ENCODE data around the gene WASF1.
"Not testable (repeated sequence)": the region's sequence is repeated elsewhere in the genome, so short reads cannot be mapped to it uniquely, and the experiment has no call there.

The WASF1 gene

DNA sequence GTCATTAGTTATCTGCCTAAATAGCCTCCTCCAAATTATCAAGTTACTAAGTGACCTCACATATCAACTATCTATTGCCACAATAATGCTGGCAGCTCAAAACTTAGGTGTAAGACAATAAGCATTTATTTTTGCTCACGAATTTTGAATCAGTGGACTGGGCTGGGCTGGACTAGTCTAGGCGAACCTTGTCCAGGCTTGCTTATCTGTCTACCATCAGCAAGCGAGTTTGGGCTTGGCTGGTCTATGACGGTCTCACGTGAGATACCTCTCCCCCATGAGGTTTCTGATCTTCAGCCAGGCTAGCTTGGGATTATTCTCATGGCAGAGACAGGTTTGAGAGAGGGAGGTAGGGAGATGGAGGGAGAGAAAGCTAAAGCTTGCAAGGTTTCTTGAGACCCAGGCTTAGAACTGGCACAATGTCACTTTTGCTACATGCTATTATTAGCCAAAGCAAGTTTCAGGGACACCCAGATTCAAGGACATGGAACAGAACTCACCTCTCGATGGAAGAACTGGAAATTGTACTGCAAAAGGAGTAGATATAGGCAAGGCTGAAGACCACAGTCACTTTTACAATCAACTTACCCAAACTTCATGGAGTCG, 80.9 kb downstream of the WASF1 start:
- in situ Hi-C loops (cut with MboI; ENCODE audit: low pct_unique_long_range_greater_than_20kb, low sequenced_read_pairs), result no loop called here
- DNase-seq, result no peak

DNA sequence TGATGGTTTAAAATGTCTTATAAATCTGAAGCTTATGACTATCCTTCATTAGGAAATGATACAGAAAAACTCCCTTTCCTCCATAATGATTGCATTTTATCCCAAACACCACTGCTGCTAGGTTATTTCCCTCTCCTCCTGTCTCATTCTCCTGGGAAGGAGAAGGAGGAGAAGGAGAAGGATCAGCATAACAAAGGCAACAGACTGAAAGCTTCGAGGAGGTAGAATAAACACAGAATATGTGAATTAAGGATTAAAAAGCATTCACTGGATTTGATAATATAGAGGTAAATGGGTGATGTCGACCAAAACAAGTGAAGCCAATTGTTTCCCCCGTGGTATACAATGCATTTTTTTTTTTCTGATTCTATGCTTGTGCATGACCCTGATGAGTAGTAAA, 82.0 kb downstream of the WASF1 start:
- DNase-seq, result no peak
- in situ Hi-C loops (cut with MboI; ENCODE audit: low pct_unique_long_range_greater_than_20kb, low sequenced_read_pairs), result no loop called here

DNA sequence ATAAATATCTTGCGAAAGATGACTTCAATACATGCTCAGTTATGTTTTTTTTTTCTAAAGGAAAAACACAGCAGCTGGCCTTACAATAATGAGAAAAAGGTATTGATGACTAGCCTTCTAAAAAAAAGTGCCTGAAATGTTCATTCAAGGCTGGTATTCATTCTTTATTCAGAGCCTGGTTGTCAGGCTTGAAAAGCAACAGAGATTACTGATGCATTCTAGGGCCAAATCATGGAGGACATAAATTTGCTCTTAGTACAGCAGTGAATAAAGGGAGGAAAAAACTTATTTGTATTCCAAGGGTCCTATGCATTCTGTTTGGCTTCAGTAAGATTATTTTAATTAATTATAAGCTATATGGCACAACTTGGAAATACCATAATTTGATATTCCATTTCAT, 83.5 kb downstream of the WASF1 start:
- no peak for DNase-seq
- in situ Hi-C loops (cut with MboI; ENCODE audit: low pct_unique_long_range_greater_than_20kb, low sequenced_read_pairs), result no loop called here

DNA sequence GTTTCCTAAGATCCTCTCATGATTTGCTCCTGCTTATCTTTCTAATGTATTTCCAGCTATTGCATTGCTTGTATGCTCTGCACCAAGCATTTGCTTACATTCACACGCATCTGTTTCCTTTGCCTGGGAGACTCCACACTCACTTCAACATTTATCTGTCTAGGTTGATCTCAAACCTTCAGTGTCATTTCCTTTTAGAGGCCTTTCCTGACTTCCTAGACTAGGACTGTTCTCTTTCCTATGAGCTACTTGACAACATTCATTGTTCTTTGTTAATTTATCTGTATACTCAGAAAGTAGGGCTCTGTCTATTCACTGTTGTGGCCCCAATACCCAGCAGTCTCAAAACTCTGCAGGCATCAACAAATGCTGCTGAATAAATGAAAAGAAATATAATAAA, 84.4 kb downstream of the WASF1 start:
- in situ Hi-C loops (cut with MboI; ENCODE audit: low pct_unique_long_range_greater_than_20kb, low sequenced_read_pairs), result no loop called here
- DNase-seq, result no peak

DNA sequence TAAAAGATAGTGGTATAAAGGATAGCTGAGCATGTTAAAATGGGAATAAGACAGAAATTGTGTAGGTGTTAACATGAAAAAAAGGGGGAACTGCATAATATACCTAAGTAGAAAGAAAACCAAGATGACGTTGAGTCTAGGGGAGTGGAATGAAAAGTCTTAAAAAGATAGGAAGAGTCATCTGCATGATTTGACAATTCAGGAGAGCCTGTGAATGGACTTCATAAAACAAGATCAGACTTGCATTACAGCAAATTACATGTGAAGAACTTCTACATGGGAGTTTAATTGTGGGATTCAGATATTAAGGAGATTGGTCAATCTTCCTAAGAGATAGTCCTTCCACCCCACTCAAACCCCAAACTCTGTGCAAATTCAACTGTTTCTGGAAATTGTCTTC, 85.5 kb downstream of the WASF1 start:
- in situ Hi-C loops (cut with MboI; ENCODE audit: low pct_unique_long_range_greater_than_20kb, low sequenced_read_pairs), result no loop called here
- no peak for DNase-seq

DNA sequence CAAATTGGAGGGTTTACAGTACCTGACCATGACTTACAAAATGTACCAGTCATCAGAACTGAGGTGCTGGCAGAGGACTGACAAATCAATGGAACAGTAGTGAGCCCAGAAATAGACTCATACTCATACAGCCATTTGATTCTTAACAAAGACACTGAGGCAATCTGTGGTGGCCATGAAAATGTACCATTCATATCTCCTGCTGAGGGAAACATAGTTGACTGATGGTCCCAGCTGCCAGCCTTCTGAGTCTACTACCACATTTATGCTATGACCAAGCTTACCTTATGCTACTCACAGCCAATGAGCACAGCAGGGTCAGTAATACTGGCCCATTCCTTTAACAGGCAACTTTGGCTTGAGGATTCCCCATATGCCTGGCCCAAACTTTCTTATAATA, 88.6 kb downstream of the WASF1 start:
- in situ Hi-C loops (cut with MboI; ENCODE audit: low pct_unique_long_range_greater_than_20kb, low sequenced_read_pairs), result no loop called here
- DNase-seq, result no peak

DNA sequence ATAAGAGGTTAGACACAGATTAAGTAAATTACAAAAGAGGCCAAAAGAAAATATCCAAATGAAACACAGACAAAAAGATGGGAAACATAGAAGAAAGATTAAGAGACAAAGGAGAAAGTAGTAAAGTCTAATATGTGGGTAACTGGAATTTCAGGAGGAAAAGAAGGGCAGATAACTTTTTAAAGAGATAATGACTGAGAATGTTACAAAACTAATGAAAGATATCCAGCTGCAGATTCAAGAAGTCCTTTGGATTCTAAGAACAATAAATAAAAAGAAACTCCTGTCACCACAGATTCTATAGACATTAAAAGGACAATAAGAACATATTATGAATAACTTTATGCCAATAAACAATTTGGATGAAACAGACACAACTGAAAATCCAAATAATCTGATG, 90.1 kb downstream of the WASF1 start:
- DNase-seq, result no peak
- in situ Hi-C loops (cut with MboI; ENCODE audit: low pct_unique_long_range_greater_than_20kb, low sequenced_read_pairs), result no loop called here

DNA sequence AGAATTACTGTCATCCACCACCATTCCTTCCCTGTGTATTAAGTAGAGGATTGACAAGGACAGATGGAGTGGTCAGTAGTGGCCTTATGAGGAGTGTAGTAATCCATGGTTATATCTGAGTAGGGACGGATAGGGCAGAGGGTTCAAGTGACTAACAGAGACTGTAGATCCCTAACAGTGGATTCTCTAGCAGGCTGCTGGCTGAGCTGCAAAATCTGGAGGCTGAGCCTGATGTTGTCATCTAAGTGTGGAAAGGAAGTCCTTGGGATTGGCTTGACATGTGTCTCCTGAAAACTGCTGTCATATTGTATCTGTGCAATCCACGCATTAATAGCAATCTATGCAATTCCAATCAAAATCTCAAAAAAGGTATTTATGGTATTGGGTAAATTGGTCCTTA, 94.2 kb downstream of the WASF1 start:
- in situ Hi-C loops (cut with MboI; ENCODE audit: low pct_unique_long_range_greater_than_20kb, low sequenced_read_pairs), result no loop called here
- DNase-seq, result no peak

DNA sequence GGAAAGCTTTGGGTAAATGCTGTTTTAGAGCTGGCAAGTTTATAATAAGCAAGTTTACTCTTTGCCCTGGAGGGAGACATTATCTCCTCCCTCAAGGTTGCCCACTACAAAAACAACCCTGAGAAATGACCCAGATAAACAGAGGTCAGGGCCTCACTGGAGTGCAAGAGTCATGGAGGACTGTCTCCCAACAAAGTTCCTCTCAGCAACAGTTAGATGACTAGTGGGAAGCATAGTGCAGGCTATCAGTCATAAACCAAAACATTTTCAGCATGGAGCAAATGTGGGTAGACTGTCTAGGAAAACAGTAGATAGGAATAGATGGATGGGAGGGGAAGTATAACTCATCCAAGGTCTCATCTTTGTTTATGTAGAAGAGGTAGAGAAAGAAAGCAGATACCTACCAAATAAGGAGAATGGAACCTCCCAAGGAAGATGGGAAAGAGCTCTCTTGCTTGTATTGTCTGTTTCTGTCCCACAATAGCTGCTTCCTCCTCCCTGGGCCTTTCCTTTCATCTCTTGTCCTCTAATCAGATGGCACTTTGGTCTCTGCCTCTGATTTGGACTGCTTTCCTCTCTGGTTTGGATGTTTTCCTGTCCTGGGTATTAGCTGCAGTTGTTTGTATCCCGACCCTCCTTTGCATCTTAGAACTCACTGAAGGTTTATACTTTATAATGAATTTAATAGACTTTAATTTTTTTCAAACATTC, 95.4 kb downstream of the WASF1 start:
- in situ Hi-C loops (cut with MboI; ENCODE audit: low pct_unique_long_range_greater_than_20kb, low sequenced_read_pairs), result no loop called here
- DNase-seq, result no peak

DNA sequence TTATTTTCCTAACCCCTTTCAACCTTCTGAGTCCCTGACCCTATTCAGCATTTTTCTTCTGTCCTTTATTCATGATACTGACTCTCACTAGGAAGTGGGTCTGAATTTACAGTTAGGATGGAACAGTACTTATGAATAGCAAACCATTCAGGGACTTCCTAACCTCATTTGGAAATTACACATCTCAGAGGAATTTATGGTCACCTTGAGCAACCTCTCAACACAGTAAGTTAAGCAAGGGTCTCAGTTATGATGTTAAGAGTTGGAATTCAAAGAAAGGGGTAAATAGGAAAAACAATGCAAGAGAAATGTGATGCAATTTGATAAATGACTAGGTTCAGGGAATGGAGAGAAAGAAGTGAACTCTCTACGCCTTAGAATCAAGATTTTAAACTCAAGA, 104.1 kb downstream of the WASF1 start:
- in situ Hi-C loops (cut with MboI; ENCODE audit: low pct_unique_long_range_greater_than_20kb, low sequenced_read_pairs), result no loop called here
- no peak for DNase-seq

DNA sequence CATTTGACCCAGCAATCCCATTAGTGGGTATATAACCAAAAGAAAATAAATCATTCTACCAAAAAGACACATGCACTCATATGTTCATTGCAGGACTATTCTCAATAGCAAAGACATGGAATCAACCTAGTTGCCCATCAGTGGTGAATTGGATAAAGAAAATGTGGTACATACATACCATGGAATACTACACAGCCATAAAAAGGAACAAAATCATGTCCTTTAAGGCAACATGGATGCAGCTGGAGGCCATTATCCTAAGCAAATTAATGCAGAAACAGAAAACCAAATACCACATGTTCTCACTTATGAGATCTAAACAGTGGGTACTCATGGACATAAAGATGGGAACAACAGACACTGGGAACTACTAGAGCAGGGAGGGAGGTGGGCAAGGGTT, 106.0 kb downstream of the WASF1 start:
- DNase-seq, result not testable (repeated sequence)
- in situ Hi-C loops (cut with MboI; ENCODE audit: low pct_unique_long_range_greater_than_20kb, low sequenced_read_pairs), result loop anchor here (25.0 kb wide), 1 partner anchor 314 kb away; no protein-coding TSS in a partner anchor

DNA sequence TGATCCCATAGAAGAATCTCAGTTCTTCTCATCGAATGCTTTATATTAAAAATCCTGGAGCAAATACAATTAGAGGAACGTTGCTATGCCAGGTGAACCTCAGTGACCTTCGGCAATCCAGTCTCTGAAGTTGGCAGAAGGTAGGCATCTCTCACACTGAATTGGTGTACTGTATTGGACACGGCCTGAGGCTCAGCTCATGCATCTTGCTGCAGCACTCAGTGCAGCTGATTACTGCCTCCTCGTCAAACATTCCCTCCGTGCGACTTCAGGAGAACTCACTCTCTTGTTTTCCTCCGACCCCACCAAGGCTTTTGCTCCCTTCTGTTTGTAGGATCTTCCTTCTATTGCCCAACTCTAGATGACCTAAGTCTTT, 110.9 kb downstream of the WASF1 start:
- in situ Hi-C loops (cut with MboI; ENCODE audit: low pct_unique_long_range_greater_than_20kb, low sequenced_read_pairs), result loop anchor here (25.0 kb wide), 1 partner anchor 319 kb away; no protein-coding TSS in a partner anchor

DNA sequence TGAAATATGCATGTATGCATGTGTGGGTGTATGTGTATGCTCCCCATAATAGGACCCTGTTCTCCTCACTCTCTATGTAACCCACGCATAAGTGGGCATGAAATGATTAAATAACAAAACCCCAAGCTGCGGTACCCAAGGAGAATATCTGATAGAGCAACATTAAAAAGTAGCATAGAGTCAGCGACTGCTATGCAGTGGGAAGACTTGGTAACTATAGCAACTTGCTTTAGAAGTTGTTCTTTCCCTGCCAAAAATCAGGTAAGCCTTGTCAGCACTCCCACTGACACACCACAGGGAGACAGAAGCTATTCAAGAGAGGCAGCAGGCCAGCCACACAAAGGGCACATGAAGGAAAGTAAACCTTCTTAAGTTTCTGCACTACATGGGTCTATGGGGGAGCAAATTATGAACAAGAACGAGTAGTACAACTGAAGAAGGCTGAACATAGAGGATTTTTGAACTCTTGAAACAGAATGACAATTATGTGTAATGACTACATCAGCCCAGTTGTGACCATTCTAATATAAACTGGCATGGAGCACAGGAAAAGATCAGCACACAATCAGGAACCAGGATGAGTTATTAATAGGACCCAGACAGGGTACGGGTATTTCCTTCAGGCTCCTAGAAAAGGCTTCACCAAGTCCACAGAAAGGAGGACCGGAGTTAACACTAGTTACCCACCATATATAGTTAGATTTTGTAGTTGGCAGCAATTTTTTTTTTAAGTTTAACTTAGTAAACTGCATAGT, 111.5 kb downstream of the WASF1 start:
- no peak for DNase-seq
- in situ Hi-C loops (cut with MboI; ENCODE audit: low pct_unique_long_range_greater_than_20kb, low sequenced_read_pairs), result loop anchor here (25.0 kb wide), 1 partner anchor 319 kb away; no protein-coding TSS in a partner anchor

More for the DNA sequence above, 110.9 kb downstream of the WASF1 start:
- DNase-seq, result no peak

DNA sequence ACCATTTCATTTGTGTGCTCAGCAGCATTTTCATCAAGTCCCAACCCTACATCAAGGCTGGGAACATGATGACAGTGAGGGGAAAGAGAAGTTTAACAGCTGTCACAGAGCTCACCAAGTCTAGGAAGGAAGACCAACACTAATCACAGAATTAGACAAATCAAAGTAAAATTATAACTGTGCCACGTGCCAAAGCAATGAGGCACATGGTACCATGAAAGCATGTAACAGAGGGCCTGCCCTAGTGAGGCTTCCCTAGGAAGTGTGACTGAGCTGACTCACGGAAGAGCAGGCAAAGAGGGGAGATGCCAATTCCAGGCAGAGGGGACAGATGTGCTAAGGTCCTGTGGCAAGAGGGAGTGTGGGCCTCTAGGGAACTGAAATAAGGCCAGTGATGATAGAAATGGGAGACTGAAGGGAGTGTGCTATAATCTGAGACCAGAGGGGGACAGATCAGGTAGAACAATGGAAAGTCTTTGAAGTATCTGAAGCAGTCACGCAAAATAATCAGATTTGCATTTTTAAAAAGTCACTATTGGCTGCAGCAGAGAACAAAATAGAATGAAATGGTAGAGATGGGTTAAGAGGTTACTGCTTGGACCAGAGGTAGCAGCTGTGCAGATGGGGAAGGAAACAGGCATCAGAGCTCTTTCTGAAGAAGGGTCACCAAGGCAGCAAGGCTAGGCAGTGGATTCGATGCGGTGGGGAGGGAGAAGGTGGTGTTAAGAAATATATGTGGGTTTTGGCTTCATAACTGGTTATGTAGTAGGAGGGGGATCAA, 114.5 kb downstream of the WASF1 start:
- DNase-seq, result peak; percentile 15
- in situ Hi-C loops (cut with MboI; ENCODE audit: low pct_unique_long_range_greater_than_20kb, low sequenced_read_pairs), result loop anchor here (25.0 kb wide), 1 partner anchor 322 kb away; no protein-coding TSS in a partner anchor

DNA sequence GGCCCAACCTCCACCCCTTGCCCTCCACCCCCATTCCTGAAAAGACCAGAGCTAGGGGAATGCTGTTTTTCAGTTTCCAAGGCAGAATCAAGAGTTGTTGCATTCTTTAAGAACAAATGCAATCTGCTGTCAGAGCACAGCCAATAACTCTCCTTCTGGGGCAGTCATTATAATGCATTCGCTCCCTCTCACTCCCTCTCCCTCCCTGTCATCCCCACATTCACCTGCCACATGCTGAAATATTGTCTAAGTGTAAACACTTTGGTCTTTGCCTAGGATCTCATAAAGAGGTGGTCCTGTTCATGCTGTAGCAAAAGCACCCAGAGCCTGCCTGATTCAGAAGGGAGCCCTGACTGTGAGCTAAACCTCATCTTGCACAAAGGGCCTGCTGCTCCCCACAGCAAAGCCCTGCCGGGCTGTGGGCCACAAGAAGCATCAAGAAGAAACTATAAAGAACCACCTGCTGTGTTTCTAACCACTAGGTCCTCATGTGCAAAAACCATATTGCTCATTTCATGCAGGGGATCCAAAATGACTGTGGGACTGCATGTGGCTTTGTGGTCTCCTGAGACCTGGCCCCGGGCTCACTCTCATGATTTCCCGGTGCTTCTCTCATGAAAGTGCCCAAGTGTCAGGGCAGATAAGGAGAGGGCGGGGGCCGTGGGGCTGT, 115.7 kb downstream of the WASF1 start:
- peak; percentile 39 for DNase-seq
- in situ Hi-C loops (cut with MboI; ENCODE audit: low pct_unique_long_range_greater_than_20kb, low sequenced_read_pairs), result loop anchor here (25.0 kb wide), 1 partner anchor 324 kb away; no protein-coding TSS in a partner anchor

DNA sequence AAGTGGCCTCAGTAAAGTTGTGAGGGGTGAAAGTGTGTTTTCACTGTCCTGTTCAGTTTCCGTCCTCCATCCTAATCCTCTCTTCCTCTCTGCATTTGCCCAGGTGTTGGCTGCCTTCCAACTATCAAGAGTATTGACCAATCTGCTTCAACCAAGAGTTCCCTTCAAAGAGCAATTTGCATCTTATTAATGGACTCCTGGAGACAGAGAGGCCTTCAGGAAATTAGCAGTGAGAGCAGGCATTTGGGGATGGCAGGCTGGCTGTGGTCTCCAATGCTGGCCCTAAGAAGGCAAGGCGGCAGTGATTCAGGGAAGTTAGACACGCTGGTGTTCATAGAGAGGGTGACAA, 124.1 kb downstream of the WASF1 start:
- in situ Hi-C loops (cut with MboI; ENCODE audit: low pct_unique_long_range_greater_than_20kb, low sequenced_read_pairs), result loop anchor here (25.0 kb wide), 1 partner anchor 332 kb away; no protein-coding TSS in a partner anchor
- DNase-seq, result no peak

DNA sequence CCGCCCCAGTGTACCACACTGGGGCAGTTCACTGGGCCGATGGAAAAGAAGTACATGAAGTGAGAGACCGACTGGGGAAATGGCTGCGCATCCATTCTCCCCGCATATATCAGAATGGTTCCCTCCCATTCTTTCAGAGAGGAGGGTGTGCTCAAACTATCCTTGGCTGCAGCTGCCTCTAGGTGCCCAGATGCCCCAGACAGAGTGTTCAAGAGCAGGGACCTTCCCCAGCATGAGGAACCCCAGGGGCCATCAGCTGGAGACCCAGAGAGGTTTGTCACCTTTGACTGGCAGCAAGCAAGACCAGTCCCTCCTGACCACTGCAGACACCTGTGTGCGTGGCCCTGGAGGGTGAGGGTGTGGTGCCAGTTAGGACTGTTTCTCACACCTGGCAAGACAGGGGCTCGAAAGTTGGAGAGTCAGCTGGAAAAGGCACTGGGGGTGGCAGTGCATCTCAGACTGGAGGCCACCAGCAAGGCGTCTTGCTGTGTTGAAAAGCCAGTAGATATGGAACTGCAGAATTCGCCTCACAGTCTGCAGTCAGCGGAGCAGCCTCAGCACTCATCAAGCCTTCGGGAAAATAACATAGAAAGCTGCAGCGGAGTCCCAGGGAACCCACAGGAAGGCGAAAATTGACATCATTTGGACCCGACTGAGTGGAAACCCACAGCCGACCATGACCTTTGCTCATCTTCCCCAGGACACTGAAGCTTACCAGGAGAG, 124.6 kb downstream of the WASF1 start:
- in situ Hi-C loops (cut with MboI; ENCODE audit: low pct_unique_long_range_greater_than_20kb, low sequenced_read_pairs), result loop anchor here (25.0 kb wide), 1 partner anchor 332 kb away; no protein-coding TSS in a partner anchor
- no peak for DNase-seq

Measured in KBM-7 (cell line).